NB4 (cell line): ENCODE data around the gene MEIS1.

Experiments
- POLR2A ChIP-seq: IDR thresholded peaks from 2 replicates; pipeline ENCODE4 v1.6.1; 2011; ENCODE audit warnings: mild to moderate bottlenecking; ENCODE audit not compliant: insufficient read length; ENCODE audit errors: extremely low read depth
- TF ChIP-seq, protein P1 (sequence below): IDR thresholded peaks from one replicate; pipeline ENCODE4 v1.5.1; 2012; ENCODE audit warnings: low read depth, low read length
- TF ChIP-seq, protein P2 (sequence below): IDR thresholded peaks from 2 replicates; pipeline ENCODE4 v1.6.1; 2011; ENCODE audit warnings: low read depth, low read length

DNA sequence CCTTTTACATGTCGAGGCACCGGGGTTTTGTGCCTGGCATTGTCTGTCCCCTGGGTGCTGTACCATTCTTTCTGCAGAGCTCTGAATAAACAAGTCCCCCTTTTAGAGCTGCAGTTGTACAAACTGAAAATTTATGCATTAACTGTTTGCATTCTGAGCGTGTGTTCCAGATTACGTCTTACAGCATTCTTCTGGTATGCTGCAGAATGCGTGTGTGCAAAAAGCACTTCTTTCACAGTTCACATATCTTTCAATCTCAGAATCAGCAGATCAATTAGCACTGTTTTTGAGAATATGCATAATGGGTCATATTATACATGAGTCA, 27.5 kb downstream of the MEIS1 start:
- TF ChIP-seq, protein P1, sequence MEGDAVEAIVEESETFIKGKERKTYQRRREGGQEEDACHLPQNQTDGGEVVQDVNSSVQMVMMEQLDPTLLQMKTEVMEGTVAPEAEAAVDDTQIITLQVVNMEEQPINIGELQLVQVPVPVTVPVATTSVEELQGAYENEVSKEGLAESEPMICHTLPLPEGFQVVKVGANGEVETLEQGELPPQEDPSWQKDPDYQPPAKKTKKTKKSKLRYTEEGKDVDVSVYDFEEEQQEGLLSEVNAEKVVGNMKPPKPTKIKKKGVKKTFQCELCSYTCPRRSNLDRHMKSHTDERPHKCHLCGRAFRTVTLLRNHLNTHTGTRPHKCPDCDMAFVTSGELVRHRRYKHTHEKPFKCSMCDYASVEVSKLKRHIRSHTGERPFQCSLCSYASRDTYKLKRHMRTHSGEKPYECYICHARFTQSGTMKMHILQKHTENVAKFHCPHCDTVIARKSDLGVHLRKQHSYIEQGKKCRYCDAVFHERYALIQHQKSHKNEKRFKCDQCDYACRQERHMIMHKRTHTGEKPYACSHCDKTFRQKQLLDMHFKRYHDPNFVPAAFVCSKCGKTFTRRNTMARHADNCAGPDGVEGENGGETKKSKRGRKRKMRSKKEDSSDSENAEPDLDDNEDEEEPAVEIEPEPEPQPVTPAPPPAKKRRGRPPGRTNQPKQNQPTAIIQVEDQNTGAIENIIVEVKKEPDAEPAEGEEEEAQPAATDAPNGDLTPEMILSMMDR: no peak
- TF ChIP-seq, protein P2, sequence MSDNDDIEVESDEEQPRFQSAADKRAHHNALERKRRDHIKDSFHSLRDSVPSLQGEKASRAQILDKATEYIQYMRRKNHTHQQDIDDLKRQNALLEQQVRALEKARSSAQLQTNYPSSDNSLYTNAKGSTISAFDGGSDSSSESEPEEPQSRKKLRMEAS: no peak
- TF ChIP-seq POLR2A: no peak
